A549 treated with AZD9567 at 1 μM for 4 hours (cell line): ENCODE measurements around the gene SNX6. TPM values are rescaled to one million over a fixed set of nuclear protein-coding genes. Genes with fewer than 3 reads are reported as not detected.

Experiments used
- total RNA-seq: library from RNA; stranded (reverse); fragments of 200-300 nt; extraction: Qiagen RNA extraction; gene quantifications from 5 replicates; pipeline ENCODE4 v1.2.3, GENCODE V29; 2022; ENCODE audit not compliant: insufficient read depth

SNX6 gene
- total RNA-seq = 64.6 to 83.7 TPM (median 72.9 TPM) in 5 replicates

GRCh38 chr14:34629657-34630529, at the start of gene SNX6:
TSS of gene SNX6 (minus strand) at chr14:34630148. CDS start at chr14:34630116, 32 bp downstream.

GRCh38 chr14:34539407-34540180, 90.4 kb downstream of the SNX6 start, which contains the start of gene EAPP:
TSS of gene EAPP (minus strand) at chr14:34539701. CDS start at chr14:34539628, 73 bp downstream.

Other genes with a start within 250 kb of the SNX6 start
- 21.6 to 41.8 TPM (median 37.0 TPM) in 5 replicates for gene SPTSSA, start 167.9 kb downstream of the SNX6 start, total RNA-seq
- 34.8 to 44.7 TPM (median 41.4 TPM) in 5 replicates for gene EAPP, start 90.4 kb downstream of the SNX6 start, total RNA-seq
- 98.6 to 110 TPM (median 101 TPM) in 5 replicates for gene CFL2, start 84.4 kb upstream of the SNX6 start, total RNA-seq
- 20.7 to 75.4 TPM (median 24.0 TPM) in 5 replicates for gene BAZ1A, start 245.2 kb upstream of the SNX6 start, total RNA-seq